T-helper 1 cell treated with Interleukin-12 subunit alpha and Interleukin-12 subunit beta and Interleukin-4 antibody, amounts not matched to agents 30 μg/mL and 1 μg/mL, for 36 hours (primary cell): ENCODE results near the gene YES1.
"Not testable (repeated sequence)": the region's sequence is repeated elsewhere in the genome, so short reads cannot be mapped to it uniquely, and the experiment has no call there.

Experiments used
- H3K27ac Mint-ChIP-seq: one replicate; pipeline ENCODE4 v1.8.0; 2021; ENCODE audit warnings: mild to moderate bottlenecking, mixed read lengths
- H3K27me3 Mint-ChIP-seq: one replicate; pipeline ENCODE4 v1.8.0; 2021; ENCODE audit warnings: low read depth, mixed read lengths
- H3K36me3 Mint-ChIP-seq: one replicate; pipeline ENCODE4 v1.8.0; 2021; ENCODE audit warnings: low read depth, mixed read lengths
- H3K4me1 Mint-ChIP-seq: one replicate; pipeline ENCODE4 v1.8.0; 2021; ENCODE audit warnings: low read depth, mixed read lengths
- H3K4me3 Mint-ChIP-seq: one replicate; pipeline ENCODE4 v1.8.0; 2021; ENCODE audit warnings: mild to moderate bottlenecking, moderate library complexity, mixed read lengths
- H3K9me3 Mint-ChIP-seq: one replicate; pipeline ENCODE4 v1.8.0; 2021; ENCODE audit warnings: mixed read lengths

The YES1 gene

DNA sequence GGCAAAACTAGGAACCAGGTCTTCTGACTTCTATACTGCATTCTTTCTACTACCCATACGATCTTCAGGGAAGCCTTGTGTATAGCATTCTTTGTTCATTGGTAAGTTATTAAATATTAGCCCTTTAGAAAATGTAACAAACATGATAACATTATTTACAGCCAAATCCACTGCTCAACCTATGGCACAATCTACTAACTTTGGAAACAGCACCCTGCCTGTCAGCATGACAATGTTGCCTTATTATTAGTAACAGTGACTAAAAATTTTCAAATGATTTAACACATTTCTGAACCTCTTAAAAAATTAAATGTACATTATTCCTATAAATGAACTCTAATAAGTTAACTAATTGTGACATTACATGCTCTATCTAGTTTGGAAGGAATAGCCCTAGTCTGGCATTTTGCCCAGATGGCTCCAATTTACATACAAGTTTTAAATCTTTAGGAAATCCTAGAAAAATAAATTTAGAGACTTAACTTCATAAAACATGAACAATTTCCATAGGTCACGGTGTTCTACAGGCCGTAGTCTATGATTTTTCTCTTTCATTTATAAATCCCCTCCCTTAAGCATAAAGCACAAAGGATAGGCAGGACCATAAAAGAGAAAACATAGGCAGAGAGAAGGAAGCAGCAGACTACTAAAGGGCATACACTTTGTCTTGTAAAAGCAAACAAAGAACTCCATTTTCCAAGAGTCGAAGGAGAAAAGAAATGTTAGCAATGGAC is 33.7 kb downstream of the YES1 start:
- Mint-ChIP-seq H3K9me3 (no peaks in the 10 kb centered on the region), H3K36me3 (peaks cover 8% of the 10 kb centered on the region), H3K27me3 (no peaks in the 10 kb centered on the region), H3K4me3 (no peak overlapping the region), H3K4me1 (peaks cover 15% of the 10 kb centered on the region), H3K27ac (no peak overlapping the region)

DNA sequence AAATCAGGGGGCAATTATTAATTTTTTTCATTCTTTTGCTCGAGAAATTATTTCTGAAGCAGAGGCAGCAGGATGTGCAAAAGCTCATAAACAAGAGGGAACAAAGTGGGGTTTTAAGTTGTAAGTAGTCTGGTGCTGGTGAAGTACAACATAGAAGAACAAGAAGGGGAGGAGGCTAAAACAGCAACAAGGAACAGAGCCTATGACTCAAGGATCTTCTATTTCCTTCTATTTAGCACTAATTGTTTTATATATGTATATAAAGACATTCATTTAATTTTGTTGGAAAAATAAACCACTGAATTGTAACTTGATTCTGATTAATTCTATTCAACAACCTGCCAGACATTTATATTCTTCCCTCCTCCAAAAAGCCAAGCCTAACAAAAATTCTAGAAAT is 35.0 kb downstream of the YES1 start:
- no peak overlapping the region for H3K4me3 Mint-ChIP-seq
- H3K27ac Mint-ChIP-seq: no peak overlapping the region
- peaks cover 12% of the 10 kb centered on the region for H3K4me1 Mint-ChIP-seq
- no peaks in the 10 kb centered on the region for H3K9me3 Mint-ChIP-seq
- H3K27me3 Mint-ChIP-seq: no peaks in the 10 kb centered on the region
- H3K36me3 Mint-ChIP-seq: peaks cover 8% of the 10 kb centered on the region

- H3K4me3 Mint-ChIP-seq, H3K27ac Mint-ChIP-seq, H3K36me3 Mint-ChIP-seq, H3K27me3 Mint-ChIP-seq, H3K9me3 Mint-ChIP-seq, H3K4me1 Mint-ChIP-seq: not testable (repeated sequence)
Measured at GRCh38 chr18:776044-776443, 36.0 kb downstream of the YES1 start.

DNA sequence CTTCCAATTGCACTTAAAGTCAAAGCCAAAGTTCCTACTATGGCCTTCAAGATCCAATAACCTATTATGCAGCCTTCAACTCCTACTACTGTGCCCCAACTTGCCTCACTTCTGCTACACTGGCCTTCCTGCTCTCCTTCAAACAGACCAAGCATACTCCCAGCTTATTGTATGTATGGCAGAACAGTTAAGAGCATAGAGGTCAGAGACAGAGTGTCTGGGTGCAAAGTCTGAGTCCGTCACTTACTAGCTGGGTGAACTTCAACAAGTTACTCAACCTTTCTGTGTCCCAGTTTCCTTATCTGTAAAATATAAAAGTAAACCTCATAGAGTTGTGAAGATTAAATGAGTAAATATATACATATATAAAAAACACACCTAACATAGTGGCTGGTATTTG is 37.2 kb downstream of the YES1 start:
- H3K9me3 Mint-ChIP-seq: no peaks in the 10 kb centered on the region
- peaks cover 10% of the 10 kb centered on the region for H3K4me1 Mint-ChIP-seq
- H3K36me3 Mint-ChIP-seq: peaks cover 13% of the 10 kb centered on the region
- no peak overlapping the region for H3K4me3 Mint-ChIP-seq
- no peaks in the 10 kb centered on the region for H3K27me3 Mint-ChIP-seq
- H3K27ac Mint-ChIP-seq: no peak overlapping the region

- Mint-ChIP-seq H3K4me3 (no peak overlapping the region), H3K27ac (no peak overlapping the region), H3K36me3 (peaks cover 13% of the 10 kb centered on the region), H3K9me3 (no peaks in the 10 kb centered on the region), H3K27me3 (no peaks in the 10 kb centered on the region), H3K4me1 (peaks cover 10% of the 10 kb centered on the region)
Measured at GRCh38 chr18:773980-774624, 37.9 kb downstream of the YES1 start.

DNA sequence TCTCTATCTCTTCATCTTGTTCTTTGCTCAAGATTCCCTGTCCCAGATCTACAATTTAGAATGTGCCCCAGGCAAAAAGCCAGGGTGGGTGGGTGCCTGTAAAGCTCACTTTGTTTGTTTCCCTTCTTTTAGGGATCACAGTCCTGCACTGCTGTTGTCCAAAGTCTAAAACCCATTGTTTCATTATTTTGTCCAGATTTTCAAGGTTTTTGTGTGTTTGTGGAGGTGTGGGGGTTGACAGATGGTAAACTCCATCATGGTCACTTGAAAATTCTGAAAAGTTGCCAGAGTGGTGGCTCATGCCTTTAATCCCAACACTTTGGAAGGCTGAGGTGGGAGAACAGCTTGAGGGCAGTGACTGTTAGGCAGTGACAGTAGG is 41.5 kb downstream of the YES1 start:
- no peaks in the 10 kb centered on the region for H3K9me3 Mint-ChIP-seq
- H3K27me3 Mint-ChIP-seq: no peaks in the 10 kb centered on the region
- peaks cover 10% of the 10 kb centered on the region for H3K36me3 Mint-ChIP-seq
- peaks cover 8% of the 10 kb centered on the region for H3K4me1 Mint-ChIP-seq
- H3K4me3 Mint-ChIP-seq: no peak overlapping the region
- peak overlapping the region; percentile 0 for H3K27ac Mint-ChIP-seq

GRCh38 chr18:767961-768360 is 44.1 kb downstream of the YES1 start:
- Mint-ChIP-seq H3K9me3 (no peaks in the 10 kb centered on the region), H3K27ac (no peak overlapping the region), H3K4me3 (no peak overlapping the region), H3K27me3 (no peaks in the 10 kb centered on the region), H3K36me3 (peaks cover 5% of the 10 kb centered on the region), H3K4me1 (peaks cover 7% of the 10 kb centered on the region)

DNA sequence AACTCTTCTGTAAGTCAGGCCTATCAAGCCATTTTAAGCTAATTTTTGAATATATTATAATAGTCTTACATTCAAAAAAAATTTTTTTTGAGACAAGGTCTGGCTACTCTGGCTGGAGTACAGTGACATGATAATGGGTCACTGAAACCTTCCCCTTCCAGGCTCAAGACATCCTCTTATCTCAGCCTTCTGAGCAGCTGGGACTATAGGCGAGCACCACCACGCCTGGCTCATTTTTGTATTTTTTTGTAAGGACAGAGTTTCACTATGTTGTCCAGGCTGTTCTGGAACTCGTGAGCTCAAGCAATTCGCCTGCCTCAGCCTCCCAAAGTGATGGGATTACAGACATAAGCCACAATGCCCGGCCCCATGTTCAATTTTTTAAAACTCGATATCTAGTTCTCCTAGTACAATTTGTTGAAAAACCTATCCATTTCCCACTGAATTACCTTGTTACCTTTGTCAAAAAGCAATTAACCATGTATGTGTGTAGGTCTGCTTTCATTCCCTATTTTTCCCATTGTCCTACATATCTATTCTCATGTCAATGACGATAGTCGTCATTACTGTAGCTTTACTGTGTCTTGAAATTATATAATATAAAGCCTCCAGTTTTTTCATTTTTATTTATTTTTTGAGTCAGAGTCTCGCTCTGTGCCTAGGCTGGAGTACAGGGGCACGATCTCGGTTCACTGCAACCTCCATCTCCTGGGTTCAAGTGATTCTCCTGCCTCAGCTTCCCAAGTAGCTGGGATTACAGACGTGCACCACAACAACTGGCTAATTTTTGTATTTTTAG is 44.8 kb downstream of the YES1 start:
- no peaks in the 10 kb centered on the region for H3K9me3 Mint-ChIP-seq
- H3K36me3 Mint-ChIP-seq: peaks cover 5% of the 10 kb centered on the region
- peaks cover 10% of the 10 kb centered on the region for H3K4me1 Mint-ChIP-seq
- H3K4me3 Mint-ChIP-seq: no peak overlapping the region
- no peak overlapping the region for H3K27ac Mint-ChIP-seq
- H3K27me3 Mint-ChIP-seq: no peaks in the 10 kb centered on the region

- Mint-ChIP-seq H3K4me1 (peaks cover 12% of the 10 kb centered on the region), H3K36me3 (peaks cover 7% of the 10 kb centered on the region), H3K27ac (no peak overlapping the region), H3K9me3 (no peaks in the 10 kb centered on the region), H3K27me3 (no peaks in the 10 kb centered on the region), H3K4me3 (no peak overlapping the region)
Measured at GRCh38 chr18:766550-766860, 45.5 kb downstream of the YES1 start.

DNA sequence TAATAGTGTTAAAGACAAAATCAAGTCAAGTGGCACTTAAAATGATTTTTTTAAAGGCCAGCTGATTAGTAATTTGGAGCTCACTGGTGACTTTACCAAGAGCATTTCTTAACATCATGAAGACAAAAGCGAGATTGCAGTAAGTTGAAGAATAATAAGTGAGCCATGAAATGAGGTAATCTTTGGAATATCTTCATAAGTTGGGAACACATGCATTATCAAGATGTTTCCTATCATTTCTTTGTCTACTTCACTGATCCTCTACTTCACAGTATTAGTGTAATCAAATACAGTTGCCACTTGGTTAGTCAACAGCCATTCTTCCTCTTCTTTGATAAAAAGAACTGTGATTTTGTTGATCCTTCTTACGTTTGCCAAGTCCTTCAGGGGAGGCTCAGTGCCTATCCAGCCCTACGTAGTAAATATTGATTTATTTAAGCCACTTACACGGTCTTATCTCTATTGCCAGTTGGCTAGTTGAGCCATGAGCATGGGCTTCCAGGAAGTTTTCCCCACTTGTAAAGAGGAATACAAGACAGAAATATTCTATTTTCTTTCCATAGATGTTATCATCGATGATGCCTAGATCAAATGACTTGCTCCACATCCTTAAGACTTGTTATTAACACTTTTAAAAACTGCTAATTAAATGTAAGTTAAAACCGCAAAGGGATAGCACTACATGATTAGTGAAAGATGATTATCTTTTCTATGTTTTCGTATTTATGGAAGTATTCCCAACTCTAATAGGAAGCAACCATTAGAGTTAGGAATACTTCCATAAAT is 46.1 kb downstream of the YES1 start:
- H3K4me1 Mint-ChIP-seq: peaks cover 13% of the 10 kb centered on the region
- H3K9me3 Mint-ChIP-seq: no peaks in the 10 kb centered on the region
- H3K36me3 Mint-ChIP-seq: peaks cover 8% of the 10 kb centered on the region
- no peaks in the 10 kb centered on the region for H3K27me3 Mint-ChIP-seq
- no peak overlapping the region for H3K4me3 Mint-ChIP-seq
- no peak overlapping the region for H3K27ac Mint-ChIP-seq

DNA sequence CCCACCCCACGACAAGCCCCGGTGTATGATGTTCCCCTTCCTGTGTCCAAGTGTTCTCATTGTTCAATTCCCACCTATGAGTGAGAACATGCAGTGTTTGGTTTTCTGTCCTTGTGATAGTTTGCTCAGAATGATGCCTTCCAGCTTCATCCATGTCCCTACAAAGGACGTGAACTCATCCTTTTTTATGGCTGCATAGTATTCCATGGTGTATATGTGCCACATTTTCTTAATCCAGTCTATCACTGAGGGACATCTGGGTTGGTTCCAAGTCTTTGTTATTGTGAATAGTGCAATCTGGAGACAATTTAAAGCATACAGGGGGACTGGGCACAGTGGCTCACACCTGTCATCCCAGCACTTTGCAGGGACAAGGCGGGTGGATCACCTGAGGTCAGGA is 52.2 kb downstream of the YES1 start:
- H3K4me1 Mint-ChIP-seq, H3K9me3 Mint-ChIP-seq, H3K36me3 Mint-ChIP-seq, H3K27me3 Mint-ChIP-seq, H3K4me3 Mint-ChIP-seq, H3K27ac Mint-ChIP-seq: not testable (repeated sequence)

- Mint-ChIP-seq H3K9me3 (no peaks in the 10 kb centered on the region), H3K27ac (no peak overlapping the region), H3K36me3 (peaks cover 13% of the 10 kb centered on the region), H3K4me1 (no peaks in the 10 kb centered on the region), H3K27me3 (no peaks in the 10 kb centered on the region), H3K4me3 (no peak overlapping the region)
Measured at GRCh38 chr18:755506-755905, 56.5 kb downstream of the YES1 start.

GRCh38 chr18:754656-755055 is 57.4 kb downstream of the YES1 start:
- Mint-ChIP-seq H3K4me3 (no peak overlapping the region), H3K9me3 (no peaks in the 10 kb centered on the region), H3K36me3 (peaks cover 15% of the 10 kb centered on the region), H3K4me1 (no peaks in the 10 kb centered on the region), H3K27ac (no peak overlapping the region), H3K27me3 (no peaks in the 10 kb centered on the region)

GRCh38 chr18:750456-750855 is 61.6 kb downstream of the YES1 start:
- Mint-ChIP-seq H3K4me3 (no peak overlapping the region), H3K36me3 (peaks cover 25% of the 10 kb centered on the region), H3K27me3 (no peaks in the 10 kb centered on the region), H3K4me1 (no peaks in the 10 kb centered on the region), H3K27ac (no peak overlapping the region), H3K9me3 (no peaks in the 10 kb centered on the region)
